Measurements from ENCODE around the gene PIGS.
"Not testable (repeated sequence)": the region's sequence is repeated elsewhere in the genome, so short reads cannot be mapped to it uniquely, and the experiment has no call there.

The PIGS gene

GRCh38 chr17:28529013-28529400, 42.3 kb downstream of the PIGS start:
- DNase-seq (ENCODE audit: low read depth in 2 of 2): no peak

GRCh38 chr17:28528327-28529012, 42.9 kb downstream of the PIGS start:
- no peak for DNase-seq (ENCODE audit: low read depth in 2 of 2)

- no peak for DNase-seq (ENCODE audit: low read depth in 2 of 2)
Observed at GRCh38 chr17:28527859-28528258, 43.5 kb downstream of the PIGS start.

- no peak for DNase-seq (ENCODE audit: low read depth in 2 of 2)
Observed at GRCh38 chr17:28527181-28527681, 44.1 kb downstream of the PIGS start.

- DNase-seq (ENCODE audit: low read depth in 2 of 2): no peak
Observed at GRCh38 chr17:28526381-28526780, 44.9 kb downstream of the PIGS start.

GRCh38 chr17:28524476-28525424, 46.6 kb downstream of the PIGS start:
- DNase-seq (ENCODE audit: low read depth in 2 of 2): no peak

GRCh38 chr17:28523876-28524275, 47.4 kb downstream of the PIGS start:
- DNase-seq (ENCODE audit: low read depth in 2 of 2): no peak

- DNase-seq (ENCODE audit: low read depth in 2 of 2): no peak
Observed at GRCh38 chr17:28523186-28523585, 48.1 kb downstream of the PIGS start.

GRCh38 chr17:28522281-28522680, 49.0 kb downstream of the PIGS start:
- not testable (repeated sequence) for DNase-seq (ENCODE audit: low read depth in 2 of 2)

GRCh38 chr17:28521311-28522085, 49.8 kb downstream of the PIGS start:
- DNase-seq (ENCODE audit: low read depth in 2 of 2): no peak

- DNase-seq (ENCODE audit: low read depth in 2 of 2): no peak
Observed at GRCh38 chr17:28520687-28521086, 50.6 kb downstream of the PIGS start.

GRCh38 chr17:28519236-28519635, 52.1 kb downstream of the PIGS start:
- DNase-seq (ENCODE audit: low read depth in 2 of 2): no peak

GRCh38 chr17:28518578-28518977, 52.7 kb downstream of the PIGS start:
- no peak for DNase-seq (ENCODE audit: low read depth in 2 of 2)

GRCh38 chr17:28518132-28518531, 53.2 kb downstream of the PIGS start:
- DNase-seq (ENCODE audit: low read depth in 2 of 2): no peak

- DNase-seq (ENCODE audit: low read depth in 2 of 2): no peak
Observed at GRCh38 chr17:28515518-28515917, 55.8 kb downstream of the PIGS start.

- DNase-seq (ENCODE audit: low read depth in 2 of 2): no peak
Observed at GRCh38 chr17:28514561-28515002, 56.7 kb downstream of the PIGS start.

GRCh38 chr17:28513476-28513875, 57.8 kb downstream of the PIGS start:
- DNase-seq (ENCODE audit: low read depth in 2 of 2): no peak

- DNase-seq (ENCODE audit: low read depth in 2 of 2): no peak
Observed at GRCh38 chr17:28511858-28512461, 59.4 kb downstream of the PIGS start.

GRCh38 chr17:28509789-28510188, 61.5 kb downstream of the PIGS start:
- no peak for DNase-seq (ENCODE audit: low read depth in 2 of 2)

- DNase-seq (ENCODE audit: low read depth in 2 of 2): no peak
Observed at GRCh38 chr17:28508211-28508724, 63.1 kb downstream of the PIGS start.

- no peak for DNase-seq (ENCODE audit: low read depth in 2 of 2)
Observed at GRCh38 chr17:28507567-28508203, 63.6 kb downstream of the PIGS start.
